SKM-1 treated with dmso at 0.1 percent for 144 hours (cell line): ENCODE results near the gene S100A13.
"Not testable (repeated sequence)": the region's sequence is repeated elsewhere in the genome, so short reads cannot be mapped to it uniquely, and the experiment has no call there.

Experiments used
- DNase-seq: peaks from one replicate; lab custom pipeline; 2025; ENCODE audit not compliant: unreplicated experiment; lab: John Stamatoyannopoulos, UW

S100A13 gene

DNA sequence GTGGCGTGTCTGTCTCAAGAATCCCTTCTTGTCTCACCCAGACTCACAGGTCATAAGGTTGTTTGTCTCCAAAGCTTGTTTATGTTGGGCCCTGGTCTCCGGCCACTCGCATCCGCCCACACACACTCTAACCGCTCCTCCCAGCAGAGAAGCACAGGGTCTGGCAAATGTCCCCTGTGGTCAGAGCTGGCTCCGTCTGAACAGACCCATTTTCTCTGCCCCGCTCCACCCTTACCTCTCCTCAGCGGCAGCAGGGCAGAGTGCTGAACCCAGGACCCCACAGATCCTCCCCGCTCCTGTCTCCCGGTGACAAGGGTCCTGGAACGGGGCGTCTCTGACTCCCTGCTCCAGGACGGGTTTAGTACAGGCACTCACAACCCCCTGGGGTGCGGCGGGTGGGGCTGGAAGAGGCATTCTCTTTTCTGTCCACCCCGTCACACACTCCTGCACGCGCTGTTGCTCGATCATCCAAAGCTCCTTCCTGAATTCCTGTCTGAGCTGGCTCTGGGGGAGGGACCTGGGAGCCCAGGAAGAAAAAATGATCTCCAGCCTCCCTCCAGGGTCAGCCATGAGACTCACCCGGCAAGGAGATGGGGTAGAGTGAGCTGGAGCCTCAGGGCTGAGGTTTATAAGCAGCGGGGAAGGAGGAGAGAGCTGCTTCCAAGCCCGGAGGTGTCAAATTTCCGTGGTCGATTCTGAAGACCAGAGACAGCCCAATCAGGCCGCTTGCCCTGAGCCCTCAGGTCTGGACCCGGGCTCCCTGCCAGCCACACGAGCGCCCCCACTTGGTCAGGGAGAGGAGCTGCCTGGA is at the start of gene S100A13:
S100A13 (minus strand) TSS at position 602 of the 811 bp plus-strand sequence. CDS start 1,033 bp downstream, outside the sequence.
- peak; percentile 40 for DNase-seq

DNA sequence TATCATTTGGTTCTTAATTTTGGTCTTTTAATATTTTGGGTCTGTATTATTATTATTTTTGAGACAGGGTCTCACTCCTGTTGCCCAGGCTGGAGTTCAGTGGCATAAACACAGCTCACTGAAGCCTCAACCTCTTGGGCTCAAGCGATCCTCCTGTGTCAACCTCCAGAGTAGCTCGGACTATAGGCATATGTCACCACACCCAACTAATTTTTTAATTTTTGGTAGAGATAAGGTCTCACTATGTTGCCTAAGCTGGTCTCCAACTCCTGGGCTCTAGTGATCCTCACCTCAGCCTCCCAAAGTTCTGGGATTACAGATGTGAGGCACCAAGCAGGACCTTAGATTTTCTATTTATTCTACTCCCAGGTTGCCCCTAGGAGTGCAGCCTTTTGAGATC is 46.2 kb upstream of the S100A13 start:
- DNase-seq: no peak

DNA sequence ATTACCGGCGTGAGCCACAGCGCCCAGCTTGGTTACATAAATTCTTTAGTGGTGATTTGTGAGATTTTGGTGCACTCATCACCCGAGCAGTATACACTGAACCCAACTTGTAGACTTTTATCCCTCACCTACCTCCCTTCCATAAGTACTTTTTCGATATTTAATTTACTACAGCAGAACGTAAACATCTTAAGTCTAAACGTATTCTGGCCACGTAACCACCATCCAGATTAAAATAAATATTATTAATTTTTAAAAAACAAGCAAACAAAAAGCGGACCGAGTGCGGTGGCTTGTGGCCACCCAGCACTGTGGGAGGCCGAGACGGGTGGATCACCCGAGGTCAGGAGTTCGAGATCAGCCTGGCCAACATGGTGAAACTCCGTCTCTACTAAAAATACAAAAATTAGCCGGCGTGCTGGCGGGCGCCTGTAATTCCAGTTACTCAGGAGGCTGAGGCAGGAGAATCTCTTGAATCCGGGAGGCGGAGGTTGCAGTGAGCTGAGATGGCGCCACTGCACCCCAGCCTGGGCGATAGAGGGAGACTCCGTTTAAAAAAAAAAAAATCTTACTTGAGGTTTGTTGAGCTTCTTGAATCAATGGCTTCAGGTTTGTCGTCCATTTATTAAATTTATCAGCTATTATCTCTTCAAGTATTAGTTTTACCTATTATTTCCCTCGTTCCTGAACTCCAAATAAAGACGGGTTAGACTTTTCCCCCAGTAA is 44.5 kb upstream of the S100A13 start:
- peak; percentile 63 for DNase-seq

DNA sequence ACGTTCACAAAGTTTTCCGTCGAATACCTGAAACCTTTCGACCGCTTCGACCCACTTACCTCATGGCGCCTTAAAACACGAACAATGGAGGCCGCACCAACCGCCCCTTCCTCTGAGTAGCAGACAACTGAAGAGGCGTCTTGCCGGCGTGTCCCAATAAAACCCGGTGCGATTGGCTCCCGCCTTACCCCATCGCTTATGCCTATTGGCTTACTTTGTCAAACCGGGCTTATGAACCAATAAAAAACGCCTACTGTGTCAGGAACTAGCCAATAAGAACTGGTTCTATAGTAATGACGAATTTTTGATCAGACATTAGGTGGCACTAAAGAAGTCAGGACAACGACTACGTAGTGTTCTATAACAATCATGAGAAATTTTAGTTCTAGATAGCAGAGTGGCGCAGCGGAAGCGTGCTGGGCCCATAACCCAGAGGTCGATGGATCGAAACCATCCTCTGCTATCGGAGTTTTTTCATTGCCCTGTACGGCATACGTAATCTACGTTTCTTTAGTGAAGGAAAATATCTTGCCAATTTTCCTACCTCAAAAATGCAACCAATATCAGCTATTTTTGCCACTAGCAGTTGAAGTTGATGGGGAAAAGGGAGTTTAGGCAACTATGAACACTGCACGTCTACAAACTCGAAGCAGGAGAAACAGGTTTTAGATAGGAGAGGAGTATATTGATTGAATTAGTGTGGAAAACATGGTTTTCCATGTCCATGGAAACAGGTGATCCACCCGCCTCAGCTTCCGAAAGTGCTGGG is 43.7 kb upstream of the S100A13 start, which contains the start of gene ILF2:
ILF2 (minus strand) TSS at position 135 of the 769 bp plus-strand sequence; CDS start at position 64, 71 bp downstream.
- peak; percentile 100 for DNase-seq

DNA sequence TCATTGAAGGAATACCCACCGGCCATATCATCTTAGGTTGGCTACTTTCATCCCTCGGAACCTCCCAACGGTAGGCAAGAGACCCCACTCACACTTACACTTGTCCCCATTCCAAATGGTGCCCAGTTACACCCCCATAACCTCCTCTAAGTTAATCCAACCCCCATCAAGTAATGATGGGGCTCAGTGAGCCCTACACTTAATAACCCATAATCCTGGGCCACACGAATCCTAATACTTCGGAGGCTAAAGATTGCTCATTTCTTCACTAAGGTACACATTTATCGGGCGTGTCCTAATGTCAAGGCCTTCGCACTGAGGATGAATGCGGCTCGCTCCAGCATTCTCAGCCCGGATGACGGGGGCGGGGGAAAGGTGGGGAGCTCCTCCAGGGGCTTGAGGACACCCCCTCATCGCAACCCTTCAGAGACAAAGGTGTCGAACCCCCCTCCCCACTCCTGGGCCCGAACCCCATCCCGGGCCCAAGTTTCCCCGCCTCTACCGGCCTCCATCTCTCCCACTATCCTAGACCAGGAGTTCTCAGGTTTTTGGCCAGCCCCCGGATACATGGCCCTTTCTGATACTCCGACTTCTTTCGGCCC is 43.1 kb upstream of the S100A13 start:
- no peak for DNase-seq

DNA sequence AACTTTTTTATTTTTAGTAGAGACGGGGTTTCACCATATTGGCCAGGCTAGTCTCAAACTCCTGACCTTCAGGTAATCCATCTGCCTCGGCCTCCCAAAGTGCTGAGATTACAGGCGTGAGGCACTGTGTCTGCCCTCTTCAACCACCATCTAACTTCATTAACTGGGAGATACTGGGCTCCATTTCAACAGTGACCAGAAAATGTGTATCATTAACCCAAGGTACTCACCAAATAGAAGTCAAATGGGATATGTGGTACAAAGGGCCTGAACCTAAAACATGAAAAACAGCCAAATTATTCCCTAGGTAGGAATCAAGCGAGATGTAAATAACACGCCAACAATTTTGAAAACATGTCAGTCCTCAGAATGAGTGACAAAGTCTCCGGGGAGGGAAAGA is 42.3 kb upstream of the S100A13 start:
- DNase-seq: no peak

DNA sequence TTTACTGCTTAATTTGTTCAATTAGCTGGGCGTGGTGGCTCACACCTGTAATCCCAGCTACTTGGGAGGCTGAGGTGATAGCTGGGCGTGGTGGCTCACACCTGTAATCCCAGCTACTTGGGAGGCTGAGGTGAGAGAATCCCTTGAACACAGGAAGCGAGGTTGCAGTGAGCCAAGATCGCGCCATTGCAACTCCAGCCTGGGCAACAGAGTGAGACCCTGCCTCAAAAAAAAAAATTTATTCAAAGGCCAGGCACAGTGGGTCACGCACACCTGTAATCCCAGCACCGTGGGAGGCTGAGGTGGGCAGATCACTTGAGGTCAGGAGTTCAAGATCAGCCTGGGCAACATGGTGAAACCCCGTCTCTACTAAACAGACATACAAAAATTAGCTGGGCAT is 41.4 kb upstream of the S100A13 start:
- not testable (repeated sequence) for DNase-seq

DNA sequence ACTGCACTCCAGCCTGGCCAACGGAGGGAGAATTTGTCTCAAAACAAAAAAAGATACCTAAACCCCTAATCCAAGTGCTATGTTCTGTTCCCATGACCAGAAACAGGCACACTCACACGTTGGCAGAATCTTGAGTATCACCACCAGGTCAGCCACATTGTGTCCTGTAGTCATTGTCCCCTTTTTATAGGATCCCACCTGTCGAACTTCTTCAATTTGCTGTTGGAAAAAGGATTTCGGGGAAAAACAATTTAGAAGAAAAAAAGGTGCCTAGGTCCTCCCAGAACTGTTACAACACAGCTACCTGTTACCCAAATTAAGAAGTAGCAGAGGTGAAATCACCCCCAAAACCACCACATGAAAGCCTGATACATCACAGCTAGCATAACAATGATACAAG is 40.1 kb upstream of the S100A13 start:
- no peak for DNase-seq

DNA sequence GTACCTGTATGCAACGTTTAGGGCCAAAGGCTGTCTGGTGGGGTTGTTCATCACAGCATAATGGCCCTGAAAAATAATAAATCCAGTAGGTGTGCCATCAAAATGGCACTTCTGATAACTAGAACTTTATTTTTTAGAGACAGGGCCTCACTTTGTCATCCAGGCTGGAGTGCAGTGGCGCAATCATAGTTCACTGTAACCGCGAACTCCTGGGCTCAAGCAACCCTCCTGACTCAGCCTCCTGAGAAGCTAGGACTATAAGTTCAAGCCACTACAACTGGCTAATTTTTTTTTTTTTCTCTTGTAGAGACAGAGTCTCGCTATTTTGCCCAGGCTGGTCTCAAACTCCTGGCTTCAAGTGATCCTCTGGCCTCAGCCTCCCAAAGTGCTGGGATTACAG is 35.9 kb upstream of the S100A13 start:
- peak; percentile 18 for DNase-seq

DNA sequence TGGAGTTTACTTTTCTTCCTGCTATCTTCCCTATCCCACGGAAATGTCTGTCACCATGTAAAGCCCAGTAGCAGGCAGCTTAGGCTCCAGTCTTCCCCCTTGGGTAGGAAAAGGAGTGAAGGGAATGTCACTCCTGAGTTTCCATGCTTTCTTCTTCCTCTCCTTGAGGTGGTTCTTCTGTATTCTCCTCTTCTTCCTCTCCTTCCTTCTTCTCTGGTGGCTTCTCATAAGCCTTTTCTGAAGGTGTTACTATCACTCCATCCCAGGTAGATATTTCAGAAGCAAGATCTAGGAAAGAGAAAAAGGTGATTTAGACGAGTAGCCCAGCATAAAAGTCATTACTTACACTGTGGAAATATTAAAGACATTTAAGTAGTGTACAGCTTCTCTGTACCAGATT is 35.0 kb upstream of the S100A13 start:
- DNase-seq: no peak

DNA sequence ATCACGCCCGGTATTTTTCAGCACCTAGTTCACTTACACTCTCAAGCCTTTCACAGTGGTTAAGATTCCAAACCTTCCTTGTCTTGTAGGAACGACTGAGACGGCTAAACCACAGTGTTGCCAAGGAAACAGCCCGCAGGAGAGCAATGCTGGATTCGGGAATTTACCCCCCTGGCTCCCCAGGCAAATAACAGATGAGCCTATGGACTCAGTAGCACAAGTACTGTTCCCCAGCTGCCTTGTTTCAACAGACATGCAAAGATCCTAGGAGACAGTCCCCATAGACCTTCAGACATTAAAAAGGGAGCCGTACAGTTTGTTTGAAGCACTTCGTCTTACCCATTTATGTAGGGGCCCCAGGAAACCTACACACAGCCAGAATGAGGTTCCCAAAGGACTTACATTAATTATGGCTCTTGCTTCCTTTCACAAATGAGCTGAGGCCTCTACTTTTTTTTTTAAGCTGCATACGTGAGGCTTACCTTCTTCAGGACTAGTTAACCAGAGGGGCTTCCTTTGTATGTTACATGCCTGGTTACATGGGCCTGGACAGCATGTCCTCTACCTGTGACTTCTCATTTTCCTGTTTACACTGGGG is 33.9 kb upstream of the S100A13 start:
- DNase-seq: no peak

DNA sequence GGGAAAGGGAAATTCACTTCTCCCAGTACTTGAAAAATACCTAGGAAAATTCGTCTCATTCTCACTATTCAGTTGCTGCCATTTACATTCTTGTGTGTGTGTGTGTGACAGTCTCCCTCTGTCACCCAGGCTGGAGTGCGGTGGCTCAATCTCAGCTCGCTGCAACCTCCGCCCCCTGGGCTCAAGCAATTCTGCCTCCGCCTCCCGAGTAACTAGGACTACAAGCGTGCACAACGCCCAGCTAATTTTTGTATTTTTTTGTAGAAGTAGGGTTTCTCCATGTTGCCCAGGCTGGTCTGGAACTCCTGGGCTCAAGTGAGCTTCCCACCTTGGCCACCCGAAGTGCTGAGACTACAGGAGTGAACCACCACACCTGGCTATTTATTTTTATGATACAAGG is 32.4 kb upstream of the S100A13 start:
- DNase-seq: no peak

DNA sequence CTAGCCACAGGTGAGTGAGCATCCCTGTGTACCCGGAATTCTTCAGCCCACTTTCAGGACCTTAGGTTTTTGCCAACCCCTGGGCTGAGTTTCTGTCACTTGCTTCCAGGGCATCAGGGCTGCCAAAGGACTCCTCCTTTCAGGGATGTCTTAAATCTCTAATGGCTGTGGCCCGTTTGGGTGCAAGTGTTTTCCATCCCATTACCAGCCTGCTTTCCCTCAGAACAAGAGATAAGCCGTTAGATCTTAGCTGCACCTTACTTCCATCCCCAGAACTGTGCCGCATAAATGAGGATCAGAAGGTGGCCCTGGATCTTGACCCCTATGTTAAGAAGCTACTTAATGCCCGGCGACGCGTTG is 31.9 kb upstream of the S100A13 start:
- DNase-seq: no peak

DNA sequence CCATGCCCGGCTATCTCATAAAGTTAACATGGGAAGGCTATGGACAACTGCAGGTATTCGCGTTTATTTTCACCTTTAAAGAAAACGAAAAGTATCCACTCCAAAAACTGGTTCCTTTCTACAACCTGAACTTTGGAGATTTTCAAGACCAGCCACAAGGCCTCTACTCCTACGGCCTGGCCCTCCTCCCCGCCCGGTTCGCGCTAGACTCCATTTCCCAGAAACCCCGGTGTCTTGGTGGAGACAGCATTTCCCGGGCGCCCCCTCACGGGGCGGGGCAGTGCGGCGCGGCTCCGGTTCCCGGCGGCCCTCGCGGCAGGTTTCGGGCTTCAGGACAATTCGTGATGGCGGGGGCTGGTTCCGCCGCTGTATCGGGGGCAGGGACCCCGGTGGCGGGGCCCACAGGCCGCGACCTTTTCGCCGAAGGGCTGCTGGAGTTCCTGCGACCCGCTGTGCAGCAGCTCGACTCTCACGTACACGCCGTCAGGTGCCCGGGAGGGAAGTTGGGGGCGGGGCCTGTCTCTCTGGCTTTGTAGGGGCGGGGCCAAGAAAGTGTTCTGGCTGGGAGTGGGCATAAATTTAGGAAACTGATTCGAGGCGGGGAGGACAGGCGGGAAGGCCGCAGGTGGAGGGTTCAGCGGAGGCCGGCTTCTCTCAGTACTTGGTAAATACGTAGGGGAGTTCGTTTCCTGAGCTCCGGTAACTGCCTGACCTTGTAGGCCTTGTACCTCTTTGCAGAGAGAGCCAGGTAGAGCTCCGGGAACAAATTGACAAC is 31.3 kb upstream of the S100A13 start, which contains the start of gene SNAPIN:
SNAPIN (plus strand) TSS at position 304 of the 775 bp plus-strand sequence; CDS start at position 345, 41 bp downstream.
- DNase-seq: peak; percentile 96

DNA sequence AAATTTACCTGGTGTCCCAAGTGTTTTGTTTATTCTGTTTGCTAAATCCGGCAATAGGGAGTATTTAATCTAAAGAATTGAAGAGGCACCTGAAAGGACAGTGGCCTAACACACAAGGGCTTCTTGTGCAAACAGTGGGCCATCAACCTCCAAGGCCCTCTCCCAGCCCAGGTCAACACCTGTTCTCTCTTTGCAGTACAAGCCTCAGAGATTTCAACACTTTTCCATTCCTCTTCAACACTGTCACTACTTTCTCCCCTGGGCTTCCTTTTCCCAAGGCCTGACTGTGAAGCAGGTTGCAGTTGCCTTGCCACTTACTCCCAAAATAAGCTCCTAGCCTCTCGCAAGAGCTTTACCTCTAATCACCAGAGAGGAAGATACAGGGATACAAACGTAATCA is 28.0 kb upstream of the S100A13 start:
- DNase-seq: no peak

DNA sequence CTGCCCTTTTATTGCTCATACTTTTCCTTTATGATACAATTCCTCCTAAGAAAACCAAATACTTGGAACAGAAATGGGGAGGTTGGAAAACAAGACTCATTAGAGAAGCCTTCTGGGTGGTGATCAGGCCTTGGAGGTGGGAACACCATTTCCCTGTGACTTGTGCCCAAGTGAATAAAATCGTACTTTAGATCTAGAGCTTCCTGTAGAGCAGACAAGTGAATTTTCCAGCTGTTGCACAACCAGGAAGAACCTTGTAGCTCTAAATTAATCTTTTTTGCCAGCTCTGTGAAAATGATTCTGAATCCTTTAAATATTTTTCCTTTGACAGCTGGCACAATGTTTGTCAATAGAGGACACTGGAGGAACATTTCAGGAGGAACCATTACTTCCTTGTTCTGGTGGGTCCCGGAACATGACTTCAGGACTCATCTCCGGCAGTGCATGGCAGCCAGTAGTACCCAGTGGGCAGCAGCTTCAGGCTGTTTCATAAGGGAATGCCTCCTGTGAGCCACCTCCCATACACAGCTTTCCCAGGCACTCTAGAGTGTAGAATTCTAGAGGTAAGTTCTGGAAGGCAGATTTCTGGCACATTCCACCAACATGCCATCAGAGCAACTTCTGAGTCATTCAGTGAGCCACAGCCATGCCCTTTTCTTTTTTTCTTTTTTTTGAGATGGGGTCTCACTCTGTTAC is 25.6 kb upstream of the S100A13 start:
- DNase-seq: no peak

DNA sequence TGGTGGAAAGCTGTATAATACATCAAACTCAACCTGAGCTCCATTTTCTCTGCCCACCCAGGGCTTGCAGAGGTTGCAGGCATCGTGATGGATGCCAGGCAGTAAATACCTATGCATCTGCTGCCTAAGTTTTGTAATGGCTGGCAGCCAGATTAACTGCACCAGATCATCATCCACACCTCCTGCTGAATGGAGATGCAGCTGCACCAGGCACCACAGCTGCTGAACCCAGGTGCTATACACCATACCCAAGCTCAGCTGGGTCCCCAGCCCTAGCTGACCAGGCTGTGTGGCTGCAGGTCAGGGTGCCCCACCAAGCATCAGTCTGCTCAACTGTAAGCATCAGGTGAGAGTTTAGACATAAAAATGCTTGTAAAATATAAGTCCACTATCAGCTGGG is 24.5 kb upstream of the S100A13 start:
- no peak for DNase-seq

DNA sequence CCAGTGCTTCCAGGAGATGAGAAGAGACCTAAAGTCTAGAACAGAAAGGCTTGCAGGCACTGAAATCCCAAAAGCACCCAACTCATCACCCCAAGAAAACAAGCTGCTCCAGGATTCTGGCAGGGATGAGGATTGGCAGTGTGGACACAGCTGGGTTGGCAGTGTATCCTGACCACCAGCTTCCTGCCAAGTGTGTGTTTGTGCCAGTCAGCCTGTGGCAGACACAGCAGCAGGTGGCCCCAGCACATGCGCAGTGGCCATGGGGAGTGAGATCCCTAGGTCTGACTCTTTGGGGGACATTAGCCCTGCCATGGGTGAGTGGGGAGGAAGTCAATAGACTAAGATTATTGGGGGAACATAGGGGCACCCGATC is 22.5 kb upstream of the S100A13 start:
- DNase-seq: no peak

DNA sequence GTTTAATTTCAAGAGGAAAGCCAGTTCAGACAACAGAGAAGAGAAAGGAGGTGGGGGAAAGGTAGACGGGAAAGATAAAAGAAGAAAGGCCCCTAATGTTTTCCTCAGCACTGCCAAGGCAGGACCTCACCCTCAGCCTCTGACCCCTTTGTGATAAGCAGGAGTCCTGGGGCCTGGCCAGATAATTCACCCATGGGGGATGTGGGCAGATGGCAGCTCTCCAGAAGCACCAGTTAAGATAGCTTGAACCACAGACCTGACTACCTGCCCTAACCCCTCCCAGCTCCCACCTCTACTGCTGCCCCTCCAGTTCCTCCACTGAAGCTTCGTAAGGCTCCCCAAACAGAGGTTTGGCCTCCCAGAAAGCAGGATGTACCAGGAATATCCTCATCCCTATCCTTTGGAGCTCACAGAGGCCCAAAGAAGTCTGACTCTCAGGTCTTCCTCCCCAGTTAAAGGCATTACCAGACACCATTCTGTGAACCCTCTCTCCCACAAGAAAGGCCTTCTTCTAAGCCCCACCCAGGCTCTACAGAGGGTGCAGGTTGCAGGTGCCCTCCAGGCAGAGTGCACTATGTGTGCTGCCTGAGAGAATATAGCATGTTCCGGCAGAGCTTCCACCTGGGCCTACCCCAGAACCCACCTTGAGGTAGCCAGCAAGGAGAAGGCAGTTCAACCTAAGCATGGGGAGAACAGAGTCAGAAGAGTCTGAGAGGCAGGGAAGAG is 22.0 kb upstream of the S100A13 start:
- no peak for DNase-seq
